Measurements from ENCODE around the gene HBG1.

- TF ChIP-seq HDGF (IDR thresholded peaks at IDR 0.05; ENCODE audit: borderline replicate concordance) (no peak), PKNOX1 (IDR thresholded peaks at IDR 0.05) (no peak), CTBP1 (IDR thresholded peaks at IDR 0.05; ENCODE audit: borderline replicate concordance) (no peak), TARDBP (IDR thresholded peaks at IDR 0.05) (no peak), SP1 (IDR thresholded peaks at IDR 0.05) (no peak), NFRKB (IDR thresholded peaks at IDR 0.05) (no peak), FOXK2 (IDR thresholded peaks at IDR 0.05) (no peak), FOXM1 (IDR thresholded peaks at IDR 0.05; ENCODE audit: borderline replicate concordance) (no peak), BHLHE40 (IDR thresholded peaks at IDR 0.05; ENCODE audit: borderline replicate concordance) (no peak), SUZ12 (IDR thresholded peaks at IDR 0.05) (no peak)
These were observed 17.4 kb upstream of the HBG1 start for GRCh38 chr11:5267033-5267563.
